Neural progenitor cell (in vitro differentiated cells): ENCODE data around the gene NDRG4. TPM values are rescaled to one million over a fixed set of nuclear protein-coding genes. Genes with fewer than 3 reads are reported as not detected.

Source experiments
- DNase-seq: peaks from one replicate; pipeline ENCODE4 v3.0.0-alpha.2; 2016; ENCODE audit warnings: low spot score
- H2AFZ ChIP-seq: fragments of 200-600 bp; sonication (generic); replicated peaks from 2 replicates; pipeline ENCODE4 v1.6.1; 2016; ENCODE audit warnings: antibody characterized with exemption
- H3F3A ChIP-seq: fragments of 200-600 bp; sonication (generic); 2 replicates; pipeline ENCODE4 v1.6.1; 2016; ENCODE audit warnings: antibody characterized with exemption, low read depth
- H3K27ac ChIP-seq: fragments of 200-600 bp; sonication (generic); 2 replicates; pipeline ENCODE4 v1.5.1; 2016; ENCODE audit warnings: mild to moderate bottlenecking
- H3K27me3 ChIP-seq: fragments of 200-600 bp; sonication (generic); 2 replicates; pipeline ENCODE4 v1.6.1; 2016; ENCODE audit warnings: mild to moderate bottlenecking, moderate library complexity
- H3K36me3 ChIP-seq: fragments of 200-600 bp; sonication (generic); 2 replicates; pipeline ENCODE4 v1.5.1; 2016
- H3K4me1 ChIP-seq: fragments of 200-600 bp; sonication (generic); 2 replicates; pipeline ENCODE4 v1.6.1; 2016; ENCODE audit warnings: mixed run types
- H3K4me2 ChIP-seq: fragments of 200-600 bp; sonication (generic); 2 replicates; pipeline ENCODE4 v1.6.1; 2016
- H3K4me3 ChIP-seq: fragments of 200-600 bp; sonication (generic); 2 replicates; pipeline ENCODE4 v1.5.1; 2016
- H3K79me2 ChIP-seq: fragments of 200-600 bp; sonication (generic); 2 replicates; pipeline ENCODE4 v1.6.1; 2016; ENCODE audit warnings: low read depth
- H3K9ac ChIP-seq: fragments of 200-600 bp; sonication (generic); 2 replicates; pipeline ENCODE4 v1.6.1; 2016
- H3K9me3 ChIP-seq: fragments of 200-600 bp; sonication (generic); 2 replicates; pipeline ENCODE4 v1.5.1; 2016; ENCODE audit warnings: low read depth
- H4K20me1 ChIP-seq: fragments of 200-600 bp; sonication (generic); 2 replicates; pipeline ENCODE4 v1.6.1; 2016; ENCODE audit warnings: low read depth
- H3K27ac Mint-ChIP-seq: 3 replicates; pipeline ENCODE4 v1.8.0; 2021; ENCODE audit warnings: mixed read lengths
- H3K27me3 Mint-ChIP-seq: 2 replicates; pipeline ENCODE4 v1.8.0; 2022; ENCODE audit warnings: low read depth, mild to moderate bottlenecking, inconsistent platforms, moderate library complexity, mixed read lengths; ENCODE audit not compliant: insufficient read depth
- H3K36me3 Mint-ChIP-seq: 3 replicates; pipeline ENCODE4 v1.8.0; 2021; ENCODE audit warnings: mixed read lengths
- H3K4me1 Mint-ChIP-seq: 3 replicates; pipeline ENCODE4 v1.8.0; 2021; ENCODE audit warnings: mixed read lengths
- H3K4me3 Mint-ChIP-seq: 3 replicates; pipeline ENCODE4 v1.8.0; 2021; ENCODE audit warnings: mild to moderate bottlenecking, moderate library complexity, mixed read lengths
- H3K9me3 Mint-ChIP-seq: 3 replicates; pipeline ENCODE4 v1.8.0; 2020; ENCODE audit warnings: mixed read lengths
- CTCF ChIP-seq: fragments of 200-600 bp; sonication (generic); IDR thresholded peaks from 2 replicates; pipeline ENCODE4 v1.5.1; 2017; ENCODE audit warnings: antibody characterized with exemption, mild to moderate bottlenecking
- EZH2 ChIP-seq: fragments of 200-600 bp; sonication (generic); IDR thresholded peaks from 2 replicates; pipeline ENCODE4 v1.6.1; 2017; ENCODE audit warnings: antibody characterized with exemption, mild to moderate bottlenecking, moderate library complexity
- EZH2phosphoT487 ChIP-seq: fragments of 200-600 bp; sonication (generic); IDR thresholded peaks from 2 replicates; pipeline ENCODE4 v1.6.1; 2017; ENCODE audit warnings: antibody characterized with exemption
- total RNA-seq: library from RNA; depleted of rRNA; stranded (reverse); fragments of >200 nt; gene quantifications from 2 replicates; pipeline ENCODE4 v1.2.3, GENCODE V29; 2015; ENCODE audit warnings: low replicate concordance

The NDRG4 gene
- total RNA-seq, 1 donor from 2014 or later, result 14.6 TPM

- no peak overlapping the region for H3K27ac ChIP-seq
- no peak for TF ChIP-seq EZH2
- no peak for TF ChIP-seq CTCF
- H3K36me3 Mint-ChIP-seq, result no peaks in the 10 kb centered on the region
- H3K27ac Mint-ChIP-seq, result no peak overlapping the region
- no peaks in the 10 kb centered on the region for H3K79me2 ChIP-seq
- H3K4me1 ChIP-seq, result no peaks in the 10 kb centered on the region
- H3K9me3 ChIP-seq, result no peaks in the 10 kb centered on the region
- H3K4me1 Mint-ChIP-seq, result peaks cover 12% of the 10 kb centered on the region
- H2AFZ ChIP-seq, result no peak overlapping the region
- H3K4me3 Mint-ChIP-seq, result no peak overlapping the region
- no peaks in the 10 kb centered on the region for H4K20me1 ChIP-seq
- H3K9ac ChIP-seq, result no peak overlapping the region
- H3K4me2 ChIP-seq, result no peak overlapping the region
- H3K27me3 ChIP-seq, result no peaks in the 10 kb centered on the region
- H3K9me3 Mint-ChIP-seq, result no peaks in the 10 kb centered on the region
- H3F3A ChIP-seq, result no peaks in the 10 kb centered on the region
- no peak overlapping the region for H3K4me3 ChIP-seq
- DNase-seq, result no peak
- H3K36me3 ChIP-seq, result no peaks in the 10 kb centered on the region
- H3K27me3 Mint-ChIP-seq, result peaks cover 13% of the 10 kb centered on the region
Observed at GRCh38 chr16:58478427-58478826, 21.5 kb upstream of the NDRG4 start.

GRCh38 chr16:58481226-58481869, 18.6 kb upstream of the NDRG4 start:
- Histone ChIP-seq H3K27ac (no peak overlapping the region), H3K36me3 (no peaks in the 10 kb centered on the region)
- peaks cover 11% of the 10 kb centered on the region for H3K27me3 Mint-ChIP-seq

GRCh38 chr16:58481931-58482330, 18.0 kb upstream of the NDRG4 start:
- Histone ChIP-seq H3K79me2 (no peaks in the 10 kb centered on the region), H3K4me2 (no peak overlapping the region), H4K20me1 (no peaks in the 10 kb centered on the region), H2AFZ (no peak overlapping the region), H3F3A (no peaks in the 10 kb centered on the region), H3K4me1 (no peaks in the 10 kb centered on the region), H3K36me3 (no peaks in the 10 kb centered on the region), H3K4me3 (no peak overlapping the region), H3K9ac (no peak overlapping the region), H3K27me3 (peaks cover under 1% of the 10 kb centered on the region), H3K27ac (no peak overlapping the region), H3K9me3 (no peaks in the 10 kb centered on the region)
- no peaks in the 10 kb centered on the region for H3K36me3 Mint-ChIP-seq
- H3K9me3 Mint-ChIP-seq, result no peaks in the 10 kb centered on the region
- TF ChIP-seq EZH2phosphoT487, result no peak
- no peak for TF ChIP-seq CTCF
- TF ChIP-seq EZH2, result no peak
- peaks cover 12% of the 10 kb centered on the region for H3K27me3 Mint-ChIP-seq
- H3K4me3 Mint-ChIP-seq, result no peak overlapping the region
- H3K27ac Mint-ChIP-seq, result no peak overlapping the region
- no peak for DNase-seq
- peaks cover 24% of the 10 kb centered on the region for H3K4me1 Mint-ChIP-seq

More at GRCh38 chr16:58481226-58481869, 18.6 kb upstream of the NDRG4 start:
- H3K36me3 Mint-ChIP-seq, result no peaks in the 10 kb centered on the region
- no peak overlapping the region for H3K27ac Mint-ChIP-seq
- Histone ChIP-seq H3K79me2 (no peaks in the 10 kb centered on the region), H3K4me2 (no peak overlapping the region), H3F3A (no peaks in the 10 kb centered on the region), H3K27me3 (no peaks in the 10 kb centered on the region), H3K9ac (no peak overlapping the region), H3K9me3 (no peaks in the 10 kb centered on the region), H3K4me3 (no peak overlapping the region), H3K4me1 (no peaks in the 10 kb centered on the region), H4K20me1 (no peaks in the 10 kb centered on the region), H2AFZ (no peak overlapping the region)
- H3K9me3 Mint-ChIP-seq, result no peaks in the 10 kb centered on the region
- peaks cover 23% of the 10 kb centered on the region for H3K4me1 Mint-ChIP-seq
- no peak for DNase-seq
- TF ChIP-seq EZH2phosphoT487 (no peak), CTCF (no peak), EZH2 (no peak)
- H3K4me3 Mint-ChIP-seq, result peak overlapping the region; percentile 27
